Loucy (cell line): ENCODE data around the gene AURKAIP1.
A peak's percentile ranks its signal among the peaks of the same experiment; 100 is the strongest.

ENCODE experiments used
- H2AFZ ChIP-seq: fragments of 200-600 bp; sonication (generic); 2 replicates; pipeline ENCODE4 v1.6.0; 2016; ENCODE audit warnings: antibody characterized with exemption, mild to moderate bottlenecking, low read length, moderate library complexity
- H3F3A ChIP-seq: fragments of 200-600 bp; 2 replicates; pipeline ENCODE4 v1.6.0; 2016; ENCODE audit warnings: antibody characterized with exemption, low read depth, mild to moderate bottlenecking
- H3K27me3 ChIP-seq: fragments of 200-600 bp; sonication (generic); 2 replicates; pipeline ENCODE4 v1.6.1; 2014; ENCODE audit warnings: low read length, mild to moderate bottlenecking; ENCODE audit not compliant: insufficient read depth, poor library complexity, severe bottlenecking
- H3K36me3 ChIP-seq: fragments of 200-600 bp; sonication (generic); 2 replicates; pipeline ENCODE4 v1.6.1; 2016; ENCODE audit warnings: low read length; ENCODE audit not compliant: insufficient read depth
- H3K4me1 ChIP-seq: fragments of 200-600 bp; sonication (generic); 2 replicates; pipeline ENCODE4 v1.5.1; 2014; ENCODE audit warnings: low read length, mild to moderate bottlenecking; ENCODE audit not compliant: insufficient read depth, poor library complexity, severe bottlenecking
- H3K4me2 ChIP-seq: fragments of 200-600 bp; sonication (generic); 2 replicates; pipeline ENCODE4 v1.6.0; 2014; ENCODE audit warnings: antibody characterized with exemption, low read length, low read depth, mild to moderate bottlenecking; ENCODE audit not compliant: poor library complexity, severe bottlenecking
- H3K4me3 ChIP-seq: fragments of 200-600 bp; sonication (generic); 2 replicates; pipeline ENCODE4 v1.5.1; 2014; ENCODE audit warnings: low read length, mild to moderate bottlenecking, mixed read lengths; ENCODE audit not compliant: poor library complexity, severe bottlenecking
- H3K79me2 ChIP-seq: fragments of 200-600 bp; sonication (generic); 2 replicates; pipeline ENCODE4 v1.6.1; 2014; ENCODE audit warnings: low read length; ENCODE audit not compliant: insufficient read depth
- H3K9ac ChIP-seq: fragments of 200-600 bp; sonication (generic); 2 replicates; pipeline ENCODE4 v1.6.0; 2014; ENCODE audit warnings: mild to moderate bottlenecking, low read depth, low read length, moderate library complexity; ENCODE audit not compliant: poor library complexity, severe bottlenecking
- H3K9me2 ChIP-seq: fragments of 200-600 bp; sonication (generic); replicated peaks from 2 replicates; pipeline ENCODE4 v1.6.1; 2016; ENCODE audit warnings: low read depth, low read length, mixed read lengths
- H3K9me3 ChIP-seq: fragments of 200-600 bp; sonication (generic); 2 replicates; pipeline ENCODE4 v1.6.1; 2014; ENCODE audit warnings: mild to moderate bottlenecking, antibody characterized with exemption, low read length, low read depth; ENCODE audit not compliant: insufficient read depth
- H4K20me1 ChIP-seq: fragments of 200-600 bp; sonication (generic); 2 replicates; pipeline ENCODE4 v1.6.0; 2014; ENCODE audit warnings: antibody characterized with exemption, low read length, mild to moderate bottlenecking; ENCODE audit not compliant: insufficient read depth, poor library complexity, severe bottlenecking
- EZH2phosphoT487 ChIP-seq: fragments of 200-600 bp; IDR thresholded peaks from 2 replicates; pipeline ENCODE4 v1.6.1; 2018; ENCODE audit warnings: antibody characterized with exemption, mild to moderate bottlenecking, moderate library complexity, borderline replicate concordance
- TF ChIP-seq, protein P1 (sequence below): fragments of 200-600 bp; sonication (generic); conservative IDR thresholded peaks from 2 replicates; pipeline ENCODE4 v1.5.1; 2014; ENCODE audit warnings: mild to moderate bottlenecking, antibody characterized with exemption, low read length

AURKAIP1 gene

DNA sequence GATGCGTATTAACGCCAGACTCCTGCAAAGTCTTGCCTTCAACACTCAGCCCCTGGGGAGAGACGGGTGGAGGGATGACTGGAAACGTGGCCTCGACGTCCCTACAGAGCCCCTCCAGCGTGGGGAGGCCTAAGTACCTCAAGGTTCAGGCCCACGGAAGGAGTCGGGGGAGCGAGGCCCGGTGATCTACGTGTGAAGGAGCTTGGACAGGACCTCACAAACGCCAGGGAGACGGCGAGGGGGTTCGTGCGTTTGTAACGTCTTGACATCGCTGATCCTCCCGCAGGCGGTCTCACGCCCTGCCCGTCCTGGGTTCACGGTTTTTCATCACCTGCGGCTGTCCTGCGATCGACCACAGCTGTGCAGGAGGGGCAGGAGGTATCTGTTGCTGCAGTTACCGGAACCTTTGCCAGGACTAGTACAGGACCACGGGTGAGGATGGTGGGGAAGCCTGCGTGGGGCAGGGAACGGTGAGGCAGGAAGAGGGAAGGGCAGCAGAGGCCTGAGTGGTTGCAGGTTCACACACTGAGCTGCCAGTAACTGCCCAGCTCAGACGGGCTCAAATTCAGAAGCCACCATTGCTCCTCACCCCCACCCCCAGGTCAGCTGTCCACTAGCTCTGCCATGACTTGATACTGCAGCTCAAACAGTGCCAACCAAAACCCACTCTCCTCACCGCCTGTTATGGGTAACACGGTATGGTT is 25.0 kb upstream of the AURKAIP1 start:
- Histone ChIP-seq H3K9me3 (no peaks in the 10 kb centered on the region), H3K27me3 (peaks cover 6% of the 10 kb centered on the region), H3K4me1 (peaks cover 38% of the 10 kb centered on the region), H3K36me3 (peaks cover 43% of the 10 kb centered on the region; the same call in 1 of the 2 replicates), H3K4me2 (peak overlapping the region; percentile 97), H3K4me3 (peak overlapping the region; percentile 87), H3K9ac (peak overlapping the region; percentile 95), H3K79me2 (peaks cover 85% of the 10 kb centered on the region), H3K9me2 (no peaks in the 10 kb centered on the region), H2AFZ (peak overlapping the region; percentile 75), H3F3A (no peaks in the 10 kb centered on the region), H4K20me1 (peaks cover 41% of the 10 kb centered on the region)
- no peak for TF ChIP-seq EZH2phosphoT487
- TF ChIP-seq, protein P1, sequence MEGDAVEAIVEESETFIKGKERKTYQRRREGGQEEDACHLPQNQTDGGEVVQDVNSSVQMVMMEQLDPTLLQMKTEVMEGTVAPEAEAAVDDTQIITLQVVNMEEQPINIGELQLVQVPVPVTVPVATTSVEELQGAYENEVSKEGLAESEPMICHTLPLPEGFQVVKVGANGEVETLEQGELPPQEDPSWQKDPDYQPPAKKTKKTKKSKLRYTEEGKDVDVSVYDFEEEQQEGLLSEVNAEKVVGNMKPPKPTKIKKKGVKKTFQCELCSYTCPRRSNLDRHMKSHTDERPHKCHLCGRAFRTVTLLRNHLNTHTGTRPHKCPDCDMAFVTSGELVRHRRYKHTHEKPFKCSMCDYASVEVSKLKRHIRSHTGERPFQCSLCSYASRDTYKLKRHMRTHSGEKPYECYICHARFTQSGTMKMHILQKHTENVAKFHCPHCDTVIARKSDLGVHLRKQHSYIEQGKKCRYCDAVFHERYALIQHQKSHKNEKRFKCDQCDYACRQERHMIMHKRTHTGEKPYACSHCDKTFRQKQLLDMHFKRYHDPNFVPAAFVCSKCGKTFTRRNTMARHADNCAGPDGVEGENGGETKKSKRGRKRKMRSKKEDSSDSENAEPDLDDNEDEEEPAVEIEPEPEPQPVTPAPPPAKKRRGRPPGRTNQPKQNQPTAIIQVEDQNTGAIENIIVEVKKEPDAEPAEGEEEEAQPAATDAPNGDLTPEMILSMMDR = no peak

DNA sequence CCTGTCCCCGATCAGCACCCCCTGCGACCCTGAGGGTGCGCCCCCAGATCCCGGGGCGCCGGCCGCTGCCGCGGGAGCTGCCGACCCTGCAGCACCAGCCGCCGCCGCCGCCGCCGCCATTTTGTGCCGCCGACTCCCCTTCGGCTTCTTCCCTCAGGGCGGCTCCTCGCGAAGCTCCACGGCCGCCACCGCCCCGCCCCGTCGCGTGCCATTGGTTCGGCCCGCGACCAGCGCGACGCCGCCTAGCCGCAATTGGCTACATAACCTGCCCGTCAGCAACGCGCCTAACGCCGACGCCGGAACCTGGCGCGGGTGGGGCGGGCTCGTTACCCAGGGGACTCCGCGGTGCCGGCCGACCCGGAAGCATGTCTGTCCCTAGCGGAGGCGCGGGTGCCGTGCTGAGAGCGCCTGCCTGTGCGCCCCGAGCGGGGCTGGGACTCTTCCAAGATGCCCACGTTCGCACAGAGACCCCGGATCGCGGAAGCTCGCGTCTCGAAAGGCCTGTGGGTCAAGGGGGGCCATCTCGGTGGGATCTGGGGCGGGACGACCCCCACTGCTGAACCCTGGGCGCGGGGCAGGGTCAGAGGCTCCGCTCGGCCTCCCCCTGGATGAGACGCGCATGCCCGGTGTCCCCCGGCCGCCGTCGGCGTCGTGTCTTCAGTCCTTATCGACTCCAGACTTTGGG is 24.3 kb upstream of the AURKAIP1 start, which contains the start of gene CCNL2:
Gene CCNL2 (minus strand): TSS at position 149 of the 685 bp plus-strand sequence. CDS start 29 bp downstream, at position 120.
- Histone ChIP-seq H3K36me3 (peaks cover 42% of the 10 kb centered on the region; the same call in 1 of the 2 replicates), H3K9ac (peak within 1 kb of the TSS; percentile 95), H3K4me2 (peak within 1 kb of the TSS; percentile 98), H3K9me2 (no peaks in the 10 kb centered on the region), H3K79me2 (peaks cover 79% of the 10 kb centered on the region), H3K4me1 (peaks cover 37% of the 10 kb centered on the region), H3K27me3 (peaks cover 6% of the 10 kb centered on the region), H4K20me1 (peaks cover 41% of the 10 kb centered on the region), H3K4me3 (peak within 1 kb of the TSS; percentile 87), H3F3A (no peaks in the 10 kb centered on the region), H3K9me3 (no peaks in the 10 kb centered on the region), H2AFZ (peak within 1 kb of the TSS; percentile 88)
- TF ChIP-seq EZH2phosphoT487 = no peak
- TF ChIP-seq, protein P1 = peak; percentile 45

DNA sequence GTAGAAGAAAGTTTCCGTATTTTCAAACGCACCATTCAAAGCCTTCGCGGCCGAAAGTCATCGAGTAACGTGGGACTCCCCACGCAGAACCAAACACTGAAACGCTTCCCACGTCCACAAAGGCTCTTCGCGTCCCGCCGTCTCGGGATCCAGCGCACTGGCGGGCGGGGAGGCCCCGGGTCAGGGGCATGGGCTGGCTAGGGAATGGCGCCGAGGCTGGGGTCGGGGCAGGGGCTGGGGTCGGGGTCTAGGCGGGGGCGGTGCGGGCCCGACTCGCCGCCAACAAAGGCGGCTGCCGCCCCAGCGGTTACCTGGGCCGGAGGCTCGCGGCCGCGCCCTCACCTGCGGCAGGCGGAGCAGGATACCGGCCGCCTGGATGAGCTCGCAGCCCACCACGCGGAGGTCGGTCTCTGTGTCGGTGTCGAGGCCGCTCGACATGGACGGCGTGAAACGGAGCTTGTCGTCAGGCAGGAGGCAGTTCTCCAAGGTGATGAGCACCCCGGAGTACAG is 23.7 kb upstream of the AURKAIP1 start:
- H3K4me1 ChIP-seq = peaks cover 37% of the 10 kb centered on the region
- H2AFZ ChIP-seq = peak overlapping the region; percentile 88

More for the DNA sequence above, 23.7 kb upstream of the AURKAIP1 start:
- peak overlapping the region; percentile 92 for H3K9ac ChIP-seq
- peaks cover 6% of the 10 kb centered on the region for H3K27me3 ChIP-seq
- H3K4me2 ChIP-seq = peak overlapping the region; percentile 98
- H3K36me3 ChIP-seq = peaks cover 46% of the 10 kb centered on the region; the same call in 1 of the 2 replicates
- no peaks in the 10 kb centered on the region for H3K9me2 ChIP-seq
- H3K4me3 ChIP-seq = peak overlapping the region; percentile 87
- peaks cover 44% of the 10 kb centered on the region for H4K20me1 ChIP-seq
- no peaks in the 10 kb centered on the region for H3F3A ChIP-seq
- no peaks in the 10 kb centered on the region for H3K9me3 ChIP-seq
- no peak for TF ChIP-seq EZH2phosphoT487
- TF ChIP-seq, protein P1 = no peak
- H3K79me2 ChIP-seq = peaks cover 82% of the 10 kb centered on the region
